HepG2 (cell line): ENCODE measurements around the gene ESRP2. TPM values are rescaled to one million over a fixed set of nuclear protein-coding genes. Genes with fewer than 3 reads are reported as not detected.
A peak's percentile ranks its signal among the peaks of the same experiment; 100 is the strongest.

ENCODE experiments used
- NFAT5 ChIP-seq: sonication (generic); formaldehyde crosslinking; IDR thresholded peaks from 2 replicates; pipeline ENCODE4 v1.4.0; 2020; ENCODE audit warnings: missing genetic modification reagents
- PCBP2 ChIP-seq: fragments of 200-400 bp; formaldehyde crosslinking; optimal IDR thresholded peaks from 2 replicates; pipeline ENCODE3; 2018; ENCODE audit warnings: low read length, low read depth; ENCODE audit not compliant: poor library complexity, severe bottlenecking
- POGK ChIP-seq: sonication (generic); formaldehyde crosslinking; conservative IDR thresholded peaks from 2 replicates; pipeline ENCODE4 v1.8.0; 2022; ENCODE audit warnings: mild to moderate bottlenecking, moderate library complexity, missing genetic modification reagents
- TBP ChIP-seq: sonication (generic); formaldehyde crosslinking; IDR thresholded peaks from 2 replicates; pipeline ENCODE4 v1.5.0; 2020; ENCODE audit warnings: missing genetic modification reagents
- ZNF609 ChIP-seq: sonication (generic); formaldehyde crosslinking; IDR thresholded peaks from 2 replicates; pipeline ENCODE4 v1.4.0; 2020; ENCODE audit warnings: mild to moderate bottlenecking, missing genetic modification reagents, borderline replicate concordance
- ZNF720 ChIP-seq: sonication (generic); formaldehyde crosslinking; IDR thresholded peaks from 2 replicates; pipeline ENCODE4 v1.4.0; 2020; ENCODE audit warnings: missing genetic modification reagents
- polyA plus RNA-seq, 8 experiments: library from polyadenylated mRNA; depleted of rRNA in 3 of 8; stranded (reverse) in 7 of 8; unstranded in 1 of 8; fragments of >200 nt; fragmentation: Illumina TruSeq in 4 of 8; extraction: Trizol in 4 of 8; gene quantifications; 2 replicates each; pipeline versions ENCODE4 v1.2.1 to v1.2.3, GENCODE V29; 2011 to 2016; ENCODE audit warnings: low read depth in 4 of 8, missing spikeins in 1 of 8, mixed read lengths in 1 of 8; ENCODE audit not compliant: insufficient read depth in 1 of 8
- total RNA-seq, 5 experiments: library from RNA; depleted of rRNA; stranded (reverse); fragments of >200 nt; fragmentation: Illumina TruSeq; extraction: Trizol; gene quantifications; 2 replicates each; pipeline ENCODE4 v1.2.3, GENCODE V29; 2016; ENCODE audit warnings: low read depth in 1 of 5
- TF ChIP-seq, protein P1 (sequence below): sonication (generic); formaldehyde crosslinking; IDR thresholded peaks from 2 replicates; pipeline ENCODE4 v1.4.0; 2020; ENCODE audit warnings: missing genetic modification reagents, mild to moderate bottlenecking, borderline replicate concordance

The ESRP2 gene
- total and polyA plus RNA-seq, 2 of the 13 experiments (the other 11 are each of a cell fraction or from before 2014, with no cell fraction given) = 21.1 to 32.4 TPM

DNA sequence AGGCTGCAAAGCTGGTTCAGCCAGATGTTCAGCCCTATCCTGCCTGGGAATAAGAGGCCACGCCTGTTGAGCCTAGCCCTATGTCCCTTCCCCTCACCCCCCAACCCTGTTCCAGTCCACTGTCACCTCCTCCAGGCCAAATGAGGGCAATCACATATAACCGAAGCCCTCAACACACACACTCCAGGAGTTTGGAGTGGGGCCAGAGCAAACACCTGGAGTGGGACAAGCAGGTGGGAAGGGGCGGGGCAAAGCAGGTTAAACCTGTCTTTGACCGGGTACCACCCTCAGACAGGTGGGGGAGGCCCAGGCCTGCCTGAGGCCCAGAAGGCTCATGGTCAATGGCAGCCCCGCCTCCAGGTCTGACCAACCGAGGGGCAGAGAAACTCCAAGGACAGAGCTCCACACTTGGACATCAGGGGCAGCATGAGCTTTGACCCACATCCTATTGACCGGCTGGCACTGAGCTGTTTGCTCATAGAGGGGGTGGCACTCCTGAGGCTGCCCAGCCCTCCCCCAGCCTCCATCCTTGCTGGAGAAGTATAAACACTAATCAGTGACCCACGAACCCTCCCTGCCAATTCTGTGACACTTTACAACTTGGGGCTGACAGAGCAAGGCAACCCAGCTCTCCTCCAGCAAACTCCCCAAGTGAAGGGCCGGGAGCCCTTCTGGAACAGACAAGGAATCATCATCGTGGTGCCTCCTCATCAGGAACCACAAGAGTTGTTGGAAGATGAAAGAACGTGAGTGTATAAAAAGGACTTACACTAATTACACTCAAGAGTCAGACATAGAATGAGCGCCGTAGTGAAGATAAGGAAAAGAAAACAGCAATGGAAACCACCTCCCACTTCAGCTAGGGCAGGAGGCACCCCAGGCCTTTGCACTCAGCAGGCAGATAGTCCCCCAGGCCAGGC, 1.5 kb downstream of the ESRP2 start (continued):
- peak; percentile 81 for TF ChIP-seq ZNF609 (CRISPR knock-in tag)
- TF ChIP-seq NFAT5 = no peak
- TF ChIP-seq TBP (CRISPR knock-in tag) = no peak
- TF ChIP-seq, protein P1, sequence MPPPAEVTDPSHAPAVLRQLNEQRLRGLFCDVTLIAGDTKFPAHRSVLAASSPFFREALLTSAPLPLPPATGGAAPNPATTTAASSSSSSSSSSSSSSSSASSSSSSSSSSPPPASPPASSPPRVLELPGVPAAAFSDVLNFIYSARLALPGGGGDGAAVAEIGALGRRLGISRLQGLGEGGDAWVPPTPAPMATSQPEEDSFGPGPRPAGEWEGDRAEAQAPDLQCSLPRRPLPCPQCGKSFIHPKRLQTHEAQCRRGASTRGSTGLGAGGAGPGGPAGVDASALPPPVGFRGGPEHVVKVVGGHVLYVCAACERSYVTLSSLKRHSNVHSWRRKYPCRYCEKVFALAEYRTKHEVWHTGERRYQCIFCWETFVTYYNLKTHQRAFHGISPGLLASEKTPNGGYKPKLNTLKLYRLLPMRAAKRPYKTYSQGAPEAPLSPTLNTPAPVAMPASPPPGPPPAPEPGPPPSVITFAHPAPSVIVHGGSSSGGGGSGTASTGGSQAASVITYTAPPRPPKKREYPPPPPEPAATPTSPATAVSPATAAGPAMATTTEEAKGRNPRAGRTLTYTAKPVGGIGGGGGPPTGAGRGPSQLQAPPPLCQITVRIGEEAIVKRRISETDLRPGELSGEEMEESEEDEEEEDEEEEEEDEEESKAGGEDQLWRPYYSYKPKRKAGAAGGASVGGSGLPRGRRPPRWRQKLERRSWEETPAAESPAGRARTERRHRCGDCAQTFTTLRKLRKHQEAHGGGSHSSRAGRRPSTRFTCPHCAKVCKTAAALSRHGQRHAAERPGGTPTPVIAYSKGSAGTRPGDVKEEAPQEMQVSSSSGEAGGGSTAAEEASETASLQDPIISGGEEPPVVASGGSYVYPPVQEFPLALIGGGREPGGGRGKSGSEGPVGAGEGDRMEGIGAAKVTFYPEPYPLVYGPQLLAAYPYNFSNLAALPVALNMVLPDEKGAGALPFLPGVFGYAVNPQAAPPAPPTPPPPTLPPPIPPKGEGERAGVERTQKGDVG (CRISPR knock-in tag) = peak; percentile 66; the same call in 1 of the 2 replicates
- TF ChIP-seq PCBP2 = no peak
- TF ChIP-seq POGK (CRISPR knock-in tag) = peak; percentile 82
- no peak for TF ChIP-seq ZNF720 (CRISPR knock-in tag)
